Mesendoderm (in vitro differentiated cells): ENCODE data around the gene SNAP25.

Source experiments
- DNase-seq: peaks from one replicate; pipeline ENCODE4 v3.0.0; 2013
- H2AK5ac ChIP-seq: 2 replicates; pipeline ENCODE4 v1.6.1; 2013; ENCODE audit warnings: low read length, inconsistent platforms
- H2BK120ac ChIP-seq: 2 replicates; pipeline ENCODE4 v1.6.1; 2013; ENCODE audit warnings: low read depth, mild to moderate bottlenecking, low read length, moderate library complexity, mixed read lengths
- H2BK15ac ChIP-seq: replicated peaks from 2 replicates; pipeline ENCODE4 v1.6.1; 2013; ENCODE audit warnings: low read depth, mild to moderate bottlenecking, moderate library complexity
- H2BK5ac ChIP-seq: 2 replicates; pipeline ENCODE4 v1.6.1; 2013; ENCODE audit warnings: low read length, inconsistent platforms
- H3K18ac ChIP-seq: 2 replicates; pipeline ENCODE4 v1.6.1; 2013; ENCODE audit warnings: mild to moderate bottlenecking, low read length, mixed read lengths
- H3K23ac ChIP-seq: one replicate; pipeline ENCODE4 v1.6.1; 2013; ENCODE audit warnings: low read length
- H3K27ac ChIP-seq: 2 replicates; pipeline ENCODE4 v1.5.1; 2013; ENCODE audit warnings: low read depth, mild to moderate bottlenecking, inconsistent platforms, low read length, moderate library complexity
- H3K27me3 ChIP-seq: 2 replicates; pipeline ENCODE4 v1.6.1; 2013; ENCODE audit warnings: low read length, control low read depth, mild to moderate bottlenecking, inconsistent platforms; ENCODE audit not compliant: insufficient read depth, poor library complexity
- H3K36me3 ChIP-seq: 2 replicates; pipeline ENCODE4 v1.6.1; 2013; ENCODE audit warnings: low read length, inconsistent platforms; ENCODE audit not compliant: control insufficient read depth, insufficient read depth
- H3K4ac ChIP-seq: one replicate; pipeline ENCODE4 v1.6.1; 2013; ENCODE audit warnings: low read depth, mild to moderate bottlenecking, low read length, moderate library complexity
- H3K4me1 ChIP-seq: 2 replicates; pipeline ENCODE4 v1.6.1; 2013; ENCODE audit warnings: low read depth, low read length, inconsistent platforms; ENCODE audit not compliant: control insufficient read depth
- H3K4me2 ChIP-seq: 2 replicates; pipeline ENCODE4 v1.6.1; 2013; ENCODE audit warnings: low read length
- H3K4me3 ChIP-seq: 2 replicates; pipeline ENCODE4 v1.5.1; 2013; ENCODE audit warnings: mild to moderate bottlenecking, low read length
- H3K56ac ChIP-seq: one replicate; pipeline ENCODE4 v1.6.1; 2013; ENCODE audit warnings: low read length
- H3K79me1 ChIP-seq: 2 replicates; pipeline ENCODE4 v1.6.1; 2013; ENCODE audit warnings: low read length, inconsistent platforms
- H3K79me2 ChIP-seq: 2 replicates; pipeline ENCODE4 v1.6.1; 2013; ENCODE audit warnings: mild to moderate bottlenecking, low read length; ENCODE audit not compliant: control insufficient read depth, insufficient read depth
- H3K9ac ChIP-seq: 2 replicates; pipeline ENCODE4 v1.6.1; 2013; ENCODE audit warnings: low read length, inconsistent platforms
- H4K5ac ChIP-seq: one replicate; pipeline ENCODE4 v1.6.1; 2013; ENCODE audit warnings: low read length
- H4K8ac ChIP-seq: one replicate; pipeline ENCODE4 v1.6.1; 2013; ENCODE audit warnings: low read depth, mild to moderate bottlenecking, control low read depth, low read length, moderate library complexity
- WGBS: extraction: QIAGEN DNeasy Blood & Tissue Kit; methylation state at CpG from one replicate; pipeline ENCODE4 v1.1.7; 2013; ENCODE audit warnings: low lambda C conversion rate, missing lambda C conversion rate; ENCODE audit not compliant: insufficient coverage; ENCODE audit errors: extremely low coverage; 5-methylcytosine and 5-hydroxymethylcytosine counted together

SNAP25 gene

DNA sequence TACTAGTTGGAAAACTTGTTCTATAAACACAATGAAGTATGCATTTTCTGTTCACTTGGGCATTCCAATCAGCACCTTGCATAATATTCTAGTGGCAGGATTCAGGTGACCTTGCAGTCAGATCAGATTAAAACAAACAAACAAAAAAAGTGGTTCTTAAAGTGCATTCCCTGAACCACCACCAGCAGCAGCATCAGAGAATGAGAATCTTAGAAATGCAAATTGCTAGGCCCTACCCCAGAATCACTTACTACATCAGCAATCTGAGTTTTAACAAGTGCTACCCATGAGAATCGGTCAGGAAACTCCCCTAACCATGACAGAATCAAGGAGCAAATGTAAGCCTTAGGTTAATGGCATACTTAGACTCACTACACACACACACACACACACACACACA, 41.7 kb downstream of the SNAP25 start:
- no peak overlapping the region for H3K4ac ChIP-seq
- no peak overlapping the region for H3K18ac ChIP-seq
- H3K4me3 ChIP-seq = no peak overlapping the region
- no peak overlapping the region for H3K4me2 ChIP-seq
- H3K79me2 ChIP-seq = no peaks in the 10 kb centered on the region
- H2BK120ac ChIP-seq = no peak overlapping the region
- no peak overlapping the region for H2BK15ac ChIP-seq
- WGBS = no CpG with 5 or more reads among the region's 1 CpG
- H3K27me3 ChIP-seq = no peaks in the 10 kb centered on the region
- H3K56ac ChIP-seq = no peak overlapping the region
- no peaks in the 10 kb centered on the region for H3K79me1 ChIP-seq
- no peak overlapping the region for H3K27ac ChIP-seq
- H3K4me1 ChIP-seq = no peaks in the 10 kb centered on the region
- no peak overlapping the region for H2AK5ac ChIP-seq
- H3K9ac ChIP-seq = no peak overlapping the region
- no peak for DNase-seq
- no peak overlapping the region for H3K23ac ChIP-seq
- no peaks in the 10 kb centered on the region for H3K36me3 ChIP-seq
- no peak overlapping the region for H4K5ac ChIP-seq
- H4K8ac ChIP-seq = no peak overlapping the region
- H2BK5ac ChIP-seq = no peak overlapping the region

DNA sequence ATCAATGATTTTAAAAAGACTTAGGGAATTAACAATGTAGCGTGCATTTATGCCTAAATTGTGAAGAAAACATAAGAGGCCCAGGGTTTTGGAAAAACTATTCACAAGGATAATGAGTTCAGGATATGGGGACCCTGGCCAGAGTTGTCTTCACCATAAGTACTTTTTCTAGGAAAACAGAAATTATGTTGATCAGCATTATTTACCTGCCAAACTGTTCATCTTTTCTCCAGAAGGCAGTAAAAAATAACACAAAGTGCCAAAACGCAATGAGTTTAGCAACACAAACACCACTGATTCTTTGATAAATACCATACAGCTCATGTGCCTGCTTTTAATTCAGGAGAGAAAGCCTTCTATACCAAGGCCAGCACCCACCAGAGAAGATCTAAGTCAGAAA, 43.1 kb downstream of the SNAP25 start:
- Histone ChIP-seq H3K27me3 (no peaks in the 10 kb centered on the region), H3K27ac (no peak overlapping the region), H3K56ac (no peak overlapping the region), H3K4me2 (no peak overlapping the region), H3K4me3 (no peak overlapping the region), H3K9ac (no peak overlapping the region), H3K23ac (no peak overlapping the region), H2AK5ac (no peak overlapping the region), H4K8ac (no peak overlapping the region), H3K18ac (no peak overlapping the region), H2BK120ac (no peak overlapping the region), H3K79me1 (no peaks in the 10 kb centered on the region), H3K36me3 (no peaks in the 10 kb centered on the region), H3K4ac (no peak overlapping the region), H4K5ac (no peak overlapping the region), H3K4me1 (no peaks in the 10 kb centered on the region), H3K79me2 (no peaks in the 10 kb centered on the region), H2BK15ac (no peak overlapping the region), H2BK5ac (no peak overlapping the region)
- WGBS = no CpG with 5 or more reads among the region's 2 CpGs
- DNase-seq = no peak

DNA sequence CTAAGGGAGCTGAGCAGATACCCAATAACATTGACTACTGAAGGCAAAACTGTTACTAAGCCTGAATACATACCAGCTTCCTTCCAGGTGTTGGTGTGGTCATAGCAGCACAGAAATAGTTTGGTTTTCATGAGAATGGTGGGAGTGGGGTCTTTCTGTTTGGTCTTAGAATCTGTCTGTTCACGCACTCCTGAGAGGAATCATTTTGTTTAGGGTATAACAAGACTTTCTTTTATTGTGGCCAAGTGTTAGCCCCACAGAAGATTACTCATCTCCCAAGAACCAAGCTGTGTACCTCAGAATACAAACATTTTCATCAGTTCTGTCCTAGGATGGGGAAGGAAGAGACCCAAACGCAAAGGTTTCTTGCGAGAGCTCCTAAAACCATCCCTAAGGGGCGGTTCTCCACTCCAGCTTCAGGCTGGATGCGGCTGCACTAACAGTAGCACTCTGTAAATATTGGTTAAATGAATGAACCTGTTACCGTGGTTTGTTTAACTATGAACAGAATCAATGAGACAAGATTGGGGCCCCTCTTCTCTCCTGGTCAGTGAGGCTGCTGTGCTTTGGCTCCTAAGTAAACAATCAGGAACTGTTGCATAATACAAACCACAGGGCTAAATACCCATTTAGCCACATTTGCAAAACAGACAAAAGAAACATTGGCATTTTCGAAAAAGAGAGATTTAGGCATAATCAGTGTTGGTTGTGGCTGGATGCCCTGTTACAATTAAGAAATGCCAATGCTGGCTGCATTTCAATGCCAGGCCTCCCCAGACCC, 44.9 kb downstream of the SNAP25 start:
- H3K27ac ChIP-seq = no peak overlapping the region
- no peak overlapping the region for H3K4me3 ChIP-seq
- no peaks in the 10 kb centered on the region for H3K4me1 ChIP-seq
- H3K18ac ChIP-seq = no peak overlapping the region
- H3K56ac ChIP-seq = no peak overlapping the region
- H2BK15ac ChIP-seq = no peak overlapping the region
- no peak overlapping the region for H3K4ac ChIP-seq
- no peak overlapping the region for H2BK5ac ChIP-seq
- H2AK5ac ChIP-seq = no peak overlapping the region
- no peak overlapping the region for H3K4me2 ChIP-seq
- H4K8ac ChIP-seq = no peak overlapping the region
- no peak overlapping the region for H3K9ac ChIP-seq
- no peak for DNase-seq
- H3K23ac ChIP-seq = no peak overlapping the region
- no peaks in the 10 kb centered on the region for H3K36me3 ChIP-seq
- H4K5ac ChIP-seq = no peak overlapping the region
- H3K79me1 ChIP-seq = no peaks in the 10 kb centered on the region
- no peaks in the 10 kb centered on the region for H3K27me3 ChIP-seq
- no peaks in the 10 kb centered on the region for H3K79me2 ChIP-seq
- WGBS = no CpG with 5 or more reads among the region's 7 CpGs
- no peak overlapping the region for H2BK120ac ChIP-seq

DNA sequence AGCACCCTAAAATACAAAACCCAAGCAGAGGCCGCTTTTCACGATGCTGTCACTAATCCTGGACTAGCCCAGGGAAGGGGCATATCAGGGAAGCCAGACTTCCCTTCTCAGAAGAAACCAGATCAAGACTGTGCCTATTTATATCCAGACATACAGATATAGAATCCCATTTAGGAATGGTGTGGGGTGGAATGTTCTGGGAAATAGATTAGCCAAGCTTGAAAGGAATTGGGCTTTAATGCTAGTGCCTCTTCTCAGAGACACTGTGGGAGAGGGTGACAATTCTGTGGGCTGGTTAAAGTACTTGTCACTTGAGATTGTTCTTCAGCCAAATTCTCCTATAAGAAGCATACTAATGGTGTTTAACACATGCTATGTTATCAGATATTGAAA, 45.5 kb downstream of the SNAP25 start:
- H4K5ac ChIP-seq = no peak overlapping the region
- no peak overlapping the region for H2BK5ac ChIP-seq
- no peak for DNase-seq
- no peak overlapping the region for H3K27ac ChIP-seq
- H3K4me3 ChIP-seq = no peak overlapping the region
- H3K27me3 ChIP-seq = no peaks in the 10 kb centered on the region
- H3K79me2 ChIP-seq = no peaks in the 10 kb centered on the region
- no peaks in the 10 kb centered on the region for H3K36me3 ChIP-seq
- H3K23ac ChIP-seq = no peak overlapping the region
- no peak overlapping the region for H2BK120ac ChIP-seq
- H3K4me2 ChIP-seq = no peak overlapping the region
- WGBS = no CpG with 5 or more reads among the region's 2 CpGs
- no peaks in the 10 kb centered on the region for H3K79me1 ChIP-seq
- H2BK15ac ChIP-seq = no peak overlapping the region
- no peak overlapping the region for H3K9ac ChIP-seq
- H4K8ac ChIP-seq = no peak overlapping the region
- H3K56ac ChIP-seq = no peak overlapping the region
- H3K18ac ChIP-seq = no peak overlapping the region
- H3K4me1 ChIP-seq = no peaks in the 10 kb centered on the region
- no peak overlapping the region for H3K4ac ChIP-seq
- H2AK5ac ChIP-seq = no peak overlapping the region

DNA sequence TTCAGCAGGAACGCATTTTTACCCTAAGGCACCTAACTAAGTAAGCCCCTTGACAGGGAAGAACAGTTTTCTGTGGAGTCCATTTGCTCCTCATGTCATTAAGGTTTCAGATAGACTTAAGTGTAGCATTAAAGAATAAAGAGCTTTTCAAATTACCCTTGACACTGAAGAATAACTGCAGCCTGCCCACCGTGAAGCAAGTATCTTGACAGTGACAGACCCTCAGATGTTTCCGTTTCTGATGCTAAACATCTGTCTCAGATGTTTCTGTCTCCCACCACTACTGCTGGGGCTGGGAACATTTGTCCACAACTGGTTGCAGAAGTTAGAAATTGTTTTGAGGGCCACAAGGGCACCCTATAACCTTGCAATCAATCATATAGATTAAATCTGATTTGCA, 50.0 kb downstream of the SNAP25 start:
- H4K5ac ChIP-seq = no peak overlapping the region
- H3K56ac ChIP-seq = no peak overlapping the region
- no peak overlapping the region for H3K4me3 ChIP-seq
- no peak overlapping the region for H2AK5ac ChIP-seq
- H3K27me3 ChIP-seq = no peaks in the 10 kb centered on the region
- H4K8ac ChIP-seq = no peak overlapping the region
- no peak overlapping the region for H2BK15ac ChIP-seq
- H2BK5ac ChIP-seq = no peak overlapping the region
- no peaks in the 10 kb centered on the region for H3K36me3 ChIP-seq
- H3K9ac ChIP-seq = no peak overlapping the region
- no peak overlapping the region for H3K4me2 ChIP-seq
- H2BK120ac ChIP-seq = no peak overlapping the region
- no peak overlapping the region for H3K18ac ChIP-seq
- H3K23ac ChIP-seq = no peak overlapping the region
- H3K4ac ChIP-seq = no peak overlapping the region
- no peaks in the 10 kb centered on the region for H3K79me2 ChIP-seq
- H3K27ac ChIP-seq = no peak overlapping the region
- DNase-seq = no peak
- no CpG with 5 or more reads among the region's 3 CpGs for WGBS
- H3K4me1 ChIP-seq = no peaks in the 10 kb centered on the region
- no peaks in the 10 kb centered on the region for H3K79me1 ChIP-seq

DNA sequence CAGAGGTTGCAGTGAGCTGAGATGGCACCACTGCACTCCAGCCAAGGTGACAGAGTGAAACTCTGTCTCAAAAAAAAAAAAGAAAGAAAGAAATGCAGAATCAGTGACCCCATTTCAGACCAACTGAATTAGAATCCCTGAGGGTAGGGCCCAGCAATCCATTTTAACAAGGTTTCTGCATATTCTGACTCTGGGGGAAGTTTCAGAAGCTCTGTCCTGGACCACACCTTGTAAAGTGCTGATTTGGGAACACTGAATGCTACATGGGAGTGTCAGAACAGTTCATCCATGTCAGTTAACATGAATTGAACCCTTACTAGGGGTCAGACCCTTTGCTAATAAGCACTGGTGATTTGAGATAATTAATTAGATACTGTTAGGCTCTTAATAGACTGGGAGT, 52.0 kb downstream of the SNAP25 start:
- H3K4ac ChIP-seq = no peak overlapping the region
- H3K27ac ChIP-seq = no peak overlapping the region
- no peak overlapping the region for H3K18ac ChIP-seq
- H3K4me1 ChIP-seq = no peaks in the 10 kb centered on the region
- H2BK120ac ChIP-seq = no peak overlapping the region
- no peak for DNase-seq
- H3K36me3 ChIP-seq = no peaks in the 10 kb centered on the region
- no peak overlapping the region for H3K56ac ChIP-seq
- no peak overlapping the region for H3K4me2 ChIP-seq
- H2AK5ac ChIP-seq = no peak overlapping the region
- H3K27me3 ChIP-seq = no peaks in the 10 kb centered on the region
- no peak overlapping the region for H3K9ac ChIP-seq
- H3K4me3 ChIP-seq = no peak overlapping the region
- H3K23ac ChIP-seq = no peak overlapping the region
- no peaks in the 10 kb centered on the region for H3K79me2 ChIP-seq
- no peak overlapping the region for H4K5ac ChIP-seq
- no peaks in the 10 kb centered on the region for H3K79me1 ChIP-seq
- no peak overlapping the region for H2BK5ac ChIP-seq
- H4K8ac ChIP-seq = no peak overlapping the region
- no peak overlapping the region for H2BK15ac ChIP-seq
